Hepatocyte (in vitro differentiated cells): ENCODE data around the gene IMMP2L.

Experiments used
- EZH2 ChIP-seq: fragments of 200-600 bp; sonication (generic); IDR thresholded peaks from 2 replicates; pipeline ENCODE4 v1.6.1; 2016; ENCODE audit warnings: antibody characterized with exemption, mild to moderate bottlenecking, borderline replicate concordance
- EZH2phosphoT487 ChIP-seq: fragments of 200-600 bp; sonication (generic); IDR thresholded peaks from one replicate; pipeline ENCODE4 v1.6.1; 2018; ENCODE audit warnings: antibody characterized with exemption, mild to moderate bottlenecking, low read depth, moderate library complexity; ENCODE audit not compliant: unreplicated experiment, severe bottlenecking
- TF ChIP-seq, protein P1 (sequence below): fragments of 200-600 bp; sonication (generic); IDR thresholded peaks from 2 replicates; pipeline ENCODE4 v1.5.1; 2016; ENCODE audit warnings: antibody characterized with exemption, mild to moderate bottlenecking; ENCODE audit not compliant: poor library complexity

DNA sequence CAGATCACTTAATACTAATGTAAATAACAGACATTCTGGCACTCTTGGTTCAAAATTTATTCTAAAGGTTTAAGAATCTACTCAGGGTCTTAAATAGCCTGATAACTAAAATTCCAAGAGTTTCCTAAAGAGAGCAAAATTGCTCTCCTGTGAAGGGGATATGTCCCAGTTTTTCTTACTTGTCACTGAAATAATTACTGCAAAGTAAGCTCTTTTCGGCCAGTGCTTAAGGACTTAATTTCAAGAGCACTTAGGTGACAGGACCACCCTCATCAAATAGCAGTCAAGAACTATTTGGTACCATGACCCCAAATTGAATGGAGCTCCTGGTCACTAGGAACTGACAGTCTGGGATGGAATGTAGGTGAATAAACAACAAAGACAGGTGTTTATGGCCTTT is 1.8 kb upstream of the IMMP2L start:
- TF ChIP-seq, protein P1, sequence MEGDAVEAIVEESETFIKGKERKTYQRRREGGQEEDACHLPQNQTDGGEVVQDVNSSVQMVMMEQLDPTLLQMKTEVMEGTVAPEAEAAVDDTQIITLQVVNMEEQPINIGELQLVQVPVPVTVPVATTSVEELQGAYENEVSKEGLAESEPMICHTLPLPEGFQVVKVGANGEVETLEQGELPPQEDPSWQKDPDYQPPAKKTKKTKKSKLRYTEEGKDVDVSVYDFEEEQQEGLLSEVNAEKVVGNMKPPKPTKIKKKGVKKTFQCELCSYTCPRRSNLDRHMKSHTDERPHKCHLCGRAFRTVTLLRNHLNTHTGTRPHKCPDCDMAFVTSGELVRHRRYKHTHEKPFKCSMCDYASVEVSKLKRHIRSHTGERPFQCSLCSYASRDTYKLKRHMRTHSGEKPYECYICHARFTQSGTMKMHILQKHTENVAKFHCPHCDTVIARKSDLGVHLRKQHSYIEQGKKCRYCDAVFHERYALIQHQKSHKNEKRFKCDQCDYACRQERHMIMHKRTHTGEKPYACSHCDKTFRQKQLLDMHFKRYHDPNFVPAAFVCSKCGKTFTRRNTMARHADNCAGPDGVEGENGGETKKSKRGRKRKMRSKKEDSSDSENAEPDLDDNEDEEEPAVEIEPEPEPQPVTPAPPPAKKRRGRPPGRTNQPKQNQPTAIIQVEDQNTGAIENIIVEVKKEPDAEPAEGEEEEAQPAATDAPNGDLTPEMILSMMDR: no peak
- TF ChIP-seq EZH2 (no peak), EZH2phosphoT487 (no peak)
